SK-N-SH (cell line): ENCODE results near the gene DHX36. TPM values are rescaled to one million over a fixed set of nuclear protein-coding genes. Genes with fewer than 3 reads are reported as not detected.

Experiments
- CTCF ChIA-PET: fragments of 300-600, 350-600 bp; formaldehyde crosslinking; extraction: SDS; loops from one replicate; lab custom pipeline; 2021; lab: Yijun Ruan, JAX
- POLR2A ChIA-PET: fragments of 350-600 bp; sonication (Branson Sonifier 250); formaldehyde crosslinking; extraction: SDS; loops from one replicate; lab custom pipeline; 2020; ENCODE audit warnings: antibody characterized with exemption, inconsistent platforms; lab: Yijun Ruan, JAX
- DNase-seq: peaks from one replicate; pipeline ENCODE4 v3.0.0; 2012
- H2AFZ ChIP-seq: fragments of 200-600 bp; sonication (generic); 2 replicates; pipeline ENCODE4 v1.8.1; 2016; ENCODE audit warnings: antibody characterized with exemption, mild to moderate bottlenecking, low read depth
- H3F3A ChIP-seq: fragments of 200-600 bp; sonication (generic); replicated peaks from 2 replicates; pipeline ENCODE3; 2016; ENCODE audit warnings: antibody characterized with exemption, mild to moderate bottlenecking; ENCODE audit not compliant: insufficient read depth
- H3K27ac ChIP-seq, 2 experiments: fragments of 200-500 bp in 1 of 2; fragments of 200-600 bp in 1 of 2; sonication (Bioruptor generic) in 1 of 2; sonication (generic), shearing (Covaris generic) in 1 of 2; 2 replicates each; pipeline versions ENCODE4 v1.5.1 to v1.6.1; 2014 to 2016; ENCODE audit warnings: low read depth in 2 of 2, inconsistent platforms in 1 of 2, low read length in 1 of 2, mild to moderate bottlenecking in 1 of 2, mixed read lengths in 1 of 2
- H3K27me3 ChIP-seq: fragments of 200-600 bp; sonication (generic), shearing (Covaris generic); 2 replicates; pipeline ENCODE4 v1.6.1; 2016; ENCODE audit warnings: mixed run types; ENCODE audit not compliant: insufficient read depth
- H3K36me3 ChIP-seq, 2 experiments: fragments of 200-500 bp in 1 of 2; fragments of 200-600 bp in 1 of 2; sonication (Bioruptor generic) in 1 of 2; sonication (generic) in 1 of 2; replicated peaks in 1 of 2; 2 replicates each; pipeline versions ENCODE3 to v1.5.1; 2014 to 2016; ENCODE audit warnings: low read length in 1 of 2, mild to moderate bottlenecking in 1 of 2; ENCODE audit not compliant: insufficient read depth in 2 of 2, control insufficient read depth in 1 of 2
- H3K4me1 ChIP-seq, 2 experiments: fragments of 200-500 bp in 1 of 2; fragments of 200-600 bp in 1 of 2; sonication (Bioruptor generic) in 1 of 2; sonication (generic), shearing (Covaris generic) in 1 of 2; 2 replicates each; pipeline versions ENCODE4 v1.5.1 to v1.6.1; 2014 to 2016; ENCODE audit warnings: low read depth in 1 of 2, low read length in 1 of 2, mixed run types in 1 of 2; ENCODE audit not compliant: insufficient read depth in 2 of 2, control insufficient read depth in 1 of 2
- H3K4me2 ChIP-seq: fragments of 200-600 bp; sonication (generic), shearing (Covaris generic); 2 replicates; pipeline ENCODE4 v1.6.1; 2017; ENCODE audit warnings: mixed run types
- H3K4me3 ChIP-seq, 2 experiments: fragments of 200-500 bp in 1 of 2; fragments of 200-600 bp in 1 of 2; sonication (Bioruptor generic) in 1 of 2; sonication (generic), shearing (Covaris generic) in 1 of 2; 2 replicates each; pipeline versions ENCODE4 v1.5.1 to v1.8.1; 2014 to 2016; ENCODE audit warnings: low read depth in 2 of 2, inconsistent platforms in 1 of 2, low read length in 1 of 2, mild to moderate bottlenecking in 1 of 2, mixed read lengths in 1 of 2, moderate library complexity in 1 of 2
- H3K79me2 ChIP-seq: fragments of 200-600 bp; sonication (generic); 2 replicates; pipeline ENCODE4 v1.8.1; 2017; ENCODE audit warnings: mild to moderate bottlenecking; ENCODE audit not compliant: insufficient read depth
- H3K9ac ChIP-seq: fragments of 200-600 bp; sonication (generic); 2 replicates; pipeline ENCODE4 v1.6.1; 2017; ENCODE audit warnings: mixed run types
- H3K9me2 ChIP-seq: fragments of 200-600 bp; sonication (generic); 2 replicates; pipeline ENCODE4 v1.6.1; 2017; ENCODE audit warnings: mixed run types
- H3K9me3 ChIP-seq: fragments of 200-600 bp; sonication (generic); 2 replicates; pipeline ENCODE4 v1.6.1; 2017; ENCODE audit warnings: mixed run types, mild to moderate bottlenecking, moderate library complexity
- H4K20me1 ChIP-seq: fragments of 200-600 bp; sonication (generic); 2 replicates; pipeline ENCODE4 v1.6.1; 2017; ENCODE audit warnings: mild to moderate bottlenecking, mixed run types; ENCODE audit not compliant: insufficient read depth
- EP300 ChIP-seq, 2 experiments: IDR thresholded peaks; 2 replicates each; pipeline versions ENCODE4 v1.4.0 to v1.6.1; 2012; ENCODE audit warnings: borderline replicate concordance in 1 of 2, low read depth in 1 of 2, low read length in 1 of 2
- EZH2phosphoT487 ChIP-seq: fragments of 200-600 bp; sonication (generic); IDR thresholded peaks from 2 replicates; pipeline ENCODE4 v1.6.1; 2017; ENCODE audit warnings: low read depth, mixed run types, mild to moderate bottlenecking, antibody characterized with exemption, moderate library complexity, borderline replicate concordance
- FOXM1 ChIP-seq: IDR thresholded peaks from 2 replicates; pipeline ENCODE4 v1.4.0; 2012; ENCODE audit warnings: low read depth, mild to moderate bottlenecking
- MXI1 ChIP-seq: IDR thresholded peaks from 2 replicates; pipeline ENCODE4 v1.6.1; 2012; ENCODE audit warnings: mild to moderate bottlenecking, low read depth, low read length, improper control_type of control experiment
- NFIC ChIP-seq: IDR thresholded peaks from 2 replicates; pipeline ENCODE4 v1.4.0; 2012; ENCODE audit warnings: borderline replicate concordance
- SIN3A ChIP-seq: IDR thresholded peaks from 2 replicates; pipeline ENCODE4 v1.6.1; 2012; ENCODE audit warnings: low read depth, mild to moderate bottlenecking, low read length, moderate library complexity, borderline replicate concordance
- YY1 ChIP-seq: IDR thresholded peaks from 2 replicates; pipeline ENCODE4 v1.4.0; 2012; ENCODE audit warnings: low read depth, mild to moderate bottlenecking
- ZBTB33 ChIP-seq: IDR thresholded peaks from 2 replicates; pipeline ENCODE4 v1.4.0; 2012; ENCODE audit warnings: low read depth, borderline replicate concordance
- WGBS: methylation state at CpG from one replicate; pipeline ENCODE4 v1.1.6; 2017; ENCODE audit warnings: low lambda C conversion rate; 5-methylcytosine and 5-hydroxymethylcytosine counted together
- polyA plus RNA-seq, 3 experiments: library from polyadenylated mRNA; depleted of rRNA; stranded (reverse); fragments of >200 nt; gene quantifications; 2 replicates each; pipeline ENCODE4 v1.2.3, GENCODE V29; 2012
- TF ChIP-seq, protein P1 (sequence below): IDR thresholded peaks from 2 replicates; pipeline ENCODE4; 2012
- TF ChIP-seq, protein P2 (sequence below): fragments of 150-350 bp; IDR thresholded peaks from 2 replicates; pipeline ENCODE4 v1.6.1; 2016; ENCODE audit warnings: mild to moderate bottlenecking, low read depth, low read length

The DHX36 gene
- polyA plus RNA-seq, 1 of the 3 experiments (the other 2 are of a cell fraction), result 22.8 TPM

DNA sequence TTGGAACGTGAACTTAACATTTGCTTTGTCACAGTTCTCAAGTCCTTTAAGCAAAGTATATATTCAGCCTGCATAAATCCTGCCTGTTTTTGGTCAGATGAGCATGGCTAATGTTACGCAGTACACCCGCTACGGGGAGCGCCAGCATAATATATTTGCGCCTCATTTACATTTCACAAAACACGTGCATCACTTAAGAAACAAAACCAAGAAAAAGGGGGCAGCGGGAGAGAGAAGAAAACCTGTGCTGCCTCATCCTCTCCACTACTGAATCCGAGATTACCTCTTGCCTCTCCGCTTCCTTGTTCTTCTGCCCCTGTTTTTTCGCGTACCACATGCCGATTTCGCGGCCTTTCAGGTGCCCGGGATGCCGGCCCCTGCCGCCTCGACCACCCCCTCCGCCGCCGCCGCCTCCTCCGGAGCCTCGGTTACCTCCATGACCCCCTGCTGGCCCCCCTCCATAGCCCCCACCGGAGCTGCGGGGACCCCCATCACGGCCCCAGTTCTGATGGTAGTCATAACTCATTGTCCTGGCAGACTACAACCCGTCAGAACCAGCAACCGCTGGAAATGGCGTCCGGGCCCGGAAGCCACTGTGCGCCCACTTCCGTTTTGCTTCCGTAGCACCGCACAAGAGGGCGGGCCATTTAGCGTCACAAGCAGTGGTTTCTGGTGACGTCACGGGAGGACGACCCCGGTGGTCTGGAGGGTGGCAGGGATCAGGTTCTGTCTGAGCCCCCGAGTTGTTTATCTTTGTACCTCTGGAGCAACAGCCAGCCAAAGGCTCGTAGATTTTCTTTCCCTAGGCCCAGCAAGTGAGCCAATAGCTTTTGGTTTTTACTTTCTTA is at the start of gene DHX36 (continued):
- TF ChIP-seq SIN3A, result peak; percentile 59; the same call in 1 of the 2 replicates

- H3K27ac ChIP-seq, result no peak overlapping the region
- POLR2A ChIA-PET, result no interaction called here
- H3K9me3 ChIP-seq, result no peaks in the 10 kb centered on the region
- no peaks in the 10 kb centered on the region for H4K20me1 ChIP-seq
- H3K4me1 ChIP-seq, result no peaks in the 10 kb centered on the region
- no peak overlapping the region for H2AFZ ChIP-seq
- H3K36me3 ChIP-seq, result no peaks in the 10 kb centered on the region
- no peak overlapping the region for H3K4me3 ChIP-seq
- H3K27me3 ChIP-seq, result peaks cover 7% of the 10 kb centered on the region; the same call in 1 of the 2 replicates
- no peak overlapping the region for H3K9ac ChIP-seq
- TF ChIP-seq NFIC (no peak), YY1 (no peak), EP300 (IDR thresholded peaks at IDR 0.05; ENCODE audit: borderline replicate concordance in 1 of 2, low read depth in 1 of 2, low read length in 1 of 2) (no peak), EZH2phosphoT487 (no peak), SIN3A (no peak), FOXM1 (no peak), MXI1 (no peak), ZBTB33 (no peak)
- TF ChIP-seq, protein P1, sequence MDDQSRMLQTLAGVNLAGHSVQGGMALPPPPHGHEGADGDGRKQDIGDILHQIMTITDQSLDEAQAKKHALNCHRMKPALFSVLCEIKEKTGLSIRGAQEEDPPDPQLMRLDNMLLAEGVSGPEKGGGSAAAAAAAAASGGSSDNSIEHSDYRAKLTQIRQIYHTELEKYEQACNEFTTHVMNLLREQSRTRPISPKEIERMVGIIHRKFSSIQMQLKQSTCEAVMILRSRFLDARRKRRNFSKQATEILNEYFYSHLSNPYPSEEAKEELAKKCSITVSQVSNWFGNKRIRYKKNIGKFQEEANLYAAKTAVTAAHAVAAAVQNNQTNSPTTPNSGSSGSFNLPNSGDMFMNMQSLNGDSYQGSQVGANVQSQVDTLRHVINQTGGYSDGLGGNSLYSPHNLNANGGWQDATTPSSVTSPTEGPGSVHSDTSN, result no peak
- TF ChIP-seq, protein P2, sequence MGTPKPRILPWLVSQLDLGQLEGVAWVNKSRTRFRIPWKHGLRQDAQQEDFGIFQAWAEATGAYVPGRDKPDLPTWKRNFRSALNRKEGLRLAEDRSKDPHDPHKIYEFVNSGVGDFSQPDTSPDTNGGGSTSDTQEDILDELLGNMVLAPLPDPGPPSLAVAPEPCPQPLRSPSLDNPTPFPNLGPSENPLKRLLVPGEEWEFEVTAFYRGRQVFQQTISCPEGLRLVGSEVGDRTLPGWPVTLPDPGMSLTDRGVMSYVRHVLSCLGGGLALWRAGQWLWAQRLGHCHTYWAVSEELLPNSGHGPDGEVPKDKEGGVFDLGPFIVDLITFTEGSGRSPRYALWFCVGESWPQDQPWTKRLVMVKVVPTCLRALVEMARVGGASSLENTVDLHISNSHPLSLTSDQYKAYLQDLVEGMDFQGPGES, result no peak
- TF ChIP-seq, all 33 proteins: peak for 0
- Histone ChIP-seq H3K79me2 (no peaks in the 10 kb centered on the region), H3F3A (no peaks in the 10 kb centered on the region), H3K9me2 (no peaks in the 10 kb centered on the region), H3K4me2 (no peak overlapping the region)
- WGBS, result 15% methylated on average over 3 of the region's 3 CpGs
- no peak for DNase-seq
- CTCF ChIA-PET, result no interaction called here
These were observed 42.9 kb upstream of the DHX36 start for GRCh38 chr3:154367221-154367620.
